Panc1 (cell line): ENCODE measurements around the gene TRAK2. TPM values are rescaled to one million over a fixed set of nuclear protein-coding genes. Genes with fewer than 3 reads are reported as not detected.

Source experiments
- ATAC-seq: fragments of 200-7000 bp; cut with Tn5 transposase; 2 replicates; pipeline ENCODE4 v1.9.1; 2020; ENCODE audit warnings: mild to moderate bottlenecking, moderate library complexity
- BruUV-seq: library from RNA; stranded (reverse); fragments of 400-500 nt; replicated peaks from 2 replicates; lab custom pipeline; 2021; lab: Mats Ljungman, UMichigan
- CTCF ChIA-PET: fragments of 300-600 bp; sonication (Branson Sonifier 250); formaldehyde crosslinking; loops from one replicate; lab custom pipeline; 2022; ENCODE audit warnings: antibody characterized with exemption; lab: Charles Lee
- POLR2A ChIA-PET: fragments of 300-600 bp; sonication (Branson Sonifier 250); formaldehyde crosslinking; loops from one replicate; lab custom pipeline; 2022; ENCODE audit warnings: antibody characterized with exemption; lab: Charles Lee
- DNase-seq: peaks from one replicate; pipeline ENCODE4 v3.0.0-alpha.2; 2010; ENCODE audit warnings: low read depth, low spot score
- H3K27ac ChIP-seq: 2 replicates; pipeline ENCODE4 v1.5.1; 2011; ENCODE audit warnings: mild to moderate bottlenecking, low read length, inconsistent platforms
- H3K27me3 ChIP-seq: fragments of 200-500 bp; sonication (Bioruptor generic); 2 replicates; pipeline ENCODE4 v1.6.0; 2014; ENCODE audit warnings: low read length, inconsistent platforms; ENCODE audit not compliant: control insufficient read depth, insufficient read depth
- H3K36me3 ChIP-seq: fragments of 200-500 bp; sonication (Bioruptor generic); 2 replicates; pipeline ENCODE4 v1.5.1; 2014; ENCODE audit warnings: inconsistent platforms, mild to moderate bottlenecking, low read length, moderate library complexity; ENCODE audit not compliant: control insufficient read depth, insufficient read depth
- H3K4me1 ChIP-seq: 2 replicates; pipeline ENCODE4 v1.5.1; 2011; ENCODE audit warnings: inconsistent platforms, mild to moderate bottlenecking, low read length, moderate library complexity; ENCODE audit not compliant: control insufficient read depth, insufficient read depth
- H3K4me3 ChIP-seq, 2 experiments: 2 replicates each; pipeline ENCODE4 v1.5.1; 2011 to 2012; ENCODE audit warnings: low read depth in 2 of 2, low read length in 2 of 2, mild to moderate bottlenecking in 2 of 2, inconsistent platforms in 1 of 2, moderate library complexity in 1 of 2
- H3K9me3 ChIP-seq: fragments of 200-500 bp; sonication (Bioruptor generic); 2 replicates; pipeline ENCODE4 v1.5.1; 2014; ENCODE audit warnings: low read depth, mild to moderate bottlenecking, inconsistent platforms, low read length, moderate library complexity; ENCODE audit not compliant: control insufficient read depth, insufficient read depth
- POLR2AphosphoS5 ChIP-seq: IDR thresholded peaks from 2 replicates; pipeline ENCODE4 v1.6.1; 2012; ENCODE audit warnings: mild to moderate bottlenecking, low read depth, low read length, moderate library complexity
- SIN3A ChIP-seq: IDR thresholded peaks from 2 replicates; pipeline ENCODE4 v1.6.1; 2012; ENCODE audit warnings: low read depth, mild to moderate bottlenecking, low read length, moderate library complexity, borderline replicate concordance; ENCODE audit not compliant: insufficient read depth
- TCF7L2 ChIP-seq: IDR thresholded peaks from 2 replicates; pipeline ENCODE4 v1.6.1; 2011; ENCODE audit warnings: mild to moderate bottlenecking, low read depth, low read length, inconsistent platforms
- in situ Hi-C: cut with HindIII; loops from 2 replicates; pipeline ENCODE4 v1.10.0; 2016; ENCODE audit warnings: low sequenced_read_pairs, low pct_unique_long_range_greater_than_20kb
- intact Hi-C: fragments of 100-400 bp; cut with micrococcal nuclease; formaldehyde crosslinking; loops from one replicate; pipeline ENCODE4 v1.10.0; 2022; ENCODE audit not compliant: unreplicated experiment
- total RNA-seq: library from RNA; stranded (reverse); gene quantifications from one replicate; pipeline ENCODE4 v1.2.1, GENCODE V29; 2021; ENCODE audit not compliant: unreplicated experiment
- TF ChIP-seq, protein P1 (sequence below): fragments of 450-650 bp; IDR thresholded peaks from 2 replicates; pipeline ENCODE4 v1.5.1; 2017; ENCODE audit warnings: mild to moderate bottlenecking
- TF ChIP-seq, protein P2 (sequence below), 2 experiments: IDR thresholded peaks; 2 replicates each; pipeline ENCODE4 v1.6.1; 2011 to 2012; ENCODE audit warnings: low read depth in 2 of 2, control low read depth in 1 of 2, low read length in 1 of 2, mild to moderate bottlenecking in 1 of 2, moderate library complexity in 1 of 2; ENCODE audit not compliant: insufficient read depth in 1 of 2

The TRAK2 gene
- total RNA-seq, 1 experiment from 2014 or later, result 35.7 TPM

DNA sequence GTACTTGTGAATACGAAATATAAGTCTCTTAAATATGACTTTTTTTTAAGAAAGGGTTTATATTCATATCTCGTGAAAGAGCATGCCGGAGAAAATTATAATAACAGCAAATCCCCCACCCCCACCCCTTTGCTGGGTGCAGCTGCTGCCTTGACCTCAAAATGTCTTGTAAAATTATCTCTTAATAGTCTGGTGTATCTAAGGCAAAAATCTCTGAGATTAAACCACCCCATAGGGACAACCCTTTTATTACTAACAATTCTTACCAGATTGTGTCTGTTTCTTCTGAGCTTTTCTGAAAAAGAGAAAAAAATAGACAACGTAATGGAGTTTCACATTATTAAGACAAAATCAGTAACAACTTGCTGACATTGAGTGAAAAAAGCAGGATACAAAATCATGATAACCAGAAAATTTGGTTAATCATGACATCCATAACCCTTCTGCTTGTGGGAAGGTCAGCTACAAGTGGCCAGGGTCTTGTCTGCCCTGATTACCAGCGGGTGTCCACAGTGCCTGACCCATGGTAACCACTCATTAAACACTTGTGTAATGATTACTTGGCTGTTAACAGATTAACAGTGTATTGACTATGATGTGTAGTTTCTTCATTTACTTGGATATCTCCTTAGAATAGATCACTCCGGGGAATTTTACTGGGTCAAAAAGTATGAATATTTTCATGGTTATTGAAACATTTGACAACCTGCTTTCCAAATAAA, 1.8 kb upstream of the TRAK2 start:
- intact Hi-C loops (no loop called here), in situ Hi-C loops (no loop called here)
- Histone ChIP-seq H3K9me3 (no peaks in the 10 kb centered on the region), H3K36me3 (no peaks in the 10 kb centered on the region; the same call in 1 of the 2 replicates), H3K27me3 (no peaks in the 10 kb centered on the region), H3K4me1 (peaks cover 12% of the 10 kb centered on the region), H3K27ac (no peak overlapping the region), H3K4me3 (no peak overlapping the region)
- ATAC-seq (no peak), DNase-seq (no peak)
- TF ChIP-seq, protein P1, sequence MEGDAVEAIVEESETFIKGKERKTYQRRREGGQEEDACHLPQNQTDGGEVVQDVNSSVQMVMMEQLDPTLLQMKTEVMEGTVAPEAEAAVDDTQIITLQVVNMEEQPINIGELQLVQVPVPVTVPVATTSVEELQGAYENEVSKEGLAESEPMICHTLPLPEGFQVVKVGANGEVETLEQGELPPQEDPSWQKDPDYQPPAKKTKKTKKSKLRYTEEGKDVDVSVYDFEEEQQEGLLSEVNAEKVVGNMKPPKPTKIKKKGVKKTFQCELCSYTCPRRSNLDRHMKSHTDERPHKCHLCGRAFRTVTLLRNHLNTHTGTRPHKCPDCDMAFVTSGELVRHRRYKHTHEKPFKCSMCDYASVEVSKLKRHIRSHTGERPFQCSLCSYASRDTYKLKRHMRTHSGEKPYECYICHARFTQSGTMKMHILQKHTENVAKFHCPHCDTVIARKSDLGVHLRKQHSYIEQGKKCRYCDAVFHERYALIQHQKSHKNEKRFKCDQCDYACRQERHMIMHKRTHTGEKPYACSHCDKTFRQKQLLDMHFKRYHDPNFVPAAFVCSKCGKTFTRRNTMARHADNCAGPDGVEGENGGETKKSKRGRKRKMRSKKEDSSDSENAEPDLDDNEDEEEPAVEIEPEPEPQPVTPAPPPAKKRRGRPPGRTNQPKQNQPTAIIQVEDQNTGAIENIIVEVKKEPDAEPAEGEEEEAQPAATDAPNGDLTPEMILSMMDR, result no peak
- no peak for TF ChIP-seq POLR2AphosphoS5
- ChIA-PET POLR2A (no interaction called here), CTCF (interaction anchor here (0.7 kb wide), 1 partner anchor 204 kb away, joined by 5 read pairs; no protein-coding TSS in a partner anchor)
- no TSS peak for BruUV-seq

DNA sequence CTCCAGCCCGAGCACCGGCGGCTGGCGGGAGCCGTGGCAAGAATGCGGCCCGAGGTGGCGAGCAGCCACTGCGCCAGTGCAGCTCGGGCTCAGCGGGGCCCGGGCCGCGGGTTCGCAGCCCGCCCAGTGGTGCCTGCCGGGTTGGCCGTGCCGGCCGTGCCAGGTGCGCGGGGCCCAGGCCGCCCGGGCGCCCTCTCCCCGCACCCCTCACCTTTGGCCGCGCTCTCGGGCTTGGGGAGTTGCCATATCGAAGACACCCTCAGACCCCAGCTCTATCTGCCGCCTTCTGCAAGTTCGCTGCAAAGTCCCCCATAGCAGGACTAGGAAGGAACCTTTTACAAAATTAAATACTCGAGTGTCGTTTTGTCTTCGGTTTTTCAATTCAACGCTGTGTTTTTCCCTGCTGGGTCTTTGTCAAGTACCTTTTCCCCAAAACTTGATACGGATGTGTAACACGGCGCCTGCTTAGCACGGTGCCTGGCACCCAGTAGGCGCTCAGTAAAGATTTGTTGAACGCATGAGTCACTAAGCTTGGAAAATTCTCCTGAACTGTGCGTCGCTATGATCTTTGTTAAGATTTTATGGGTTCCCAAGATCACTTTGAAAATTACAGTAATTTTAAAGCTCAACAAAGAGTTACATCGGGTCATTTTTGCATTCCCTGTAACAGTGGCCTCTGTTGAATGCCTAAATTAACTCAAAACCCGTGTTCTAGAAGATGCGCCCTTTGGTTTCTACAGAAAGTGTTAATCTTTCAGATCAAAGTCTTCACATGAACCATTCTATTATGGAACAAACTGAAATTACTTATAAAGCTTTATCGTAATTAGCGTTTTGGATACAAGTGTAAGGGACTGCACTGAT, 1.0 kb upstream of the TRAK2 start:
- POLR2A ChIA-PET, result no interaction called here
- H3K27me3 ChIP-seq, result no peaks in the 10 kb centered on the region
- in situ Hi-C loops (no loop called here), intact Hi-C loops (no loop called here)
- CTCF ChIA-PET, result interaction anchor here (0.7 kb wide), 1 partner anchor 204 kb away, joined by 5 read pairs; no protein-coding TSS in a partner anchor
- ATAC-seq (peak; percentile 71), DNase-seq (no peak)
- no peaks in the 10 kb centered on the region; the same call in 1 of the 2 replicates for H3K36me3 ChIP-seq
- H3K9me3 ChIP-seq, result no peaks in the 10 kb centered on the region
- TF ChIP-seq TCF7L2 (no peak), POLR2AphosphoS5 (no peak), SIN3A (peak; percentile 2; the same call in 1 of the 2 replicates)
- TF ChIP-seq, protein P2, sequence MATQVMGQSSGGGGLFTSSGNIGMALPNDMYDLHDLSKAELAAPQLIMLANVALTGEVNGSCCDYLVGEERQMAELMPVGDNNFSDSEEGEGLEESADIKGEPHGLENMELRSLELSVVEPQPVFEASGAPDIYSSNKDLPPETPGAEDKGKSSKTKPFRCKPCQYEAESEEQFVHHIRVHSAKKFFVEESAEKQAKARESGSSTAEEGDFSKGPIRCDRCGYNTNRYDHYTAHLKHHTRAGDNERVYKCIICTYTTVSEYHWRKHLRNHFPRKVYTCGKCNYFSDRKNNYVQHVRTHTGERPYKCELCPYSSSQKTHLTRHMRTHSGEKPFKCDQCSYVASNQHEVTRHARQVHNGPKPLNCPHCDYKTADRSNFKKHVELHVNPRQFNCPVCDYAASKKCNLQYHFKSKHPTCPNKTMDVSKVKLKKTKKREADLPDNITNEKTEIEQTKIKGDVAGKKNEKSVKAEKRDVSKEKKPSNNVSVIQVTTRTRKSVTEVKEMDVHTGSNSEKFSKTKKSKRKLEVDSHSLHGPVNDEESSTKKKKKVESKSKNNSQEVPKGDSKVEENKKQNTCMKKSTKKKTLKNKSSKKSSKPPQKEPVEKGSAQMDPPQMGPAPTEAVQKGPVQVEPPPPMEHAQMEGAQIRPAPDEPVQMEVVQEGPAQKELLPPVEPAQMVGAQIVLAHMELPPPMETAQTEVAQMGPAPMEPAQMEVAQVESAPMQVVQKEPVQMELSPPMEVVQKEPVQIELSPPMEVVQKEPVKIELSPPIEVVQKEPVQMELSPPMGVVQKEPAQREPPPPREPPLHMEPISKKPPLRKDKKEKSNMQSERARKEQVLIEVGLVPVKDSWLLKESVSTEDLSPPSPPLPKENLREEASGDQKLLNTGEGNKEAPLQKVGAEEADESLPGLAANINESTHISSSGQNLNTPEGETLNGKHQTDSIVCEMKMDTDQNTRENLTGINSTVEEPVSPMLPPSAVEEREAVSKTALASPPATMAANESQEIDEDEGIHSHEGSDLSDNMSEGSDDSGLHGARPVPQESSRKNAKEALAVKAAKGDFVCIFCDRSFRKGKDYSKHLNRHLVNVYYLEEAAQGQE (IDR thresholded peaks at IDR 0.05; ENCODE audit: insufficient read depth in 1 of 2, low read depth in 2 of 2, low read length in 1 of 2), result no peak
- TF ChIP-seq, protein P1, result peak; percentile 18; the same call in 1 of the 2 replicates
- peaks cover 12% of the 10 kb centered on the region for H3K4me1 ChIP-seq
- peak overlapping the region; percentile 76 for H3K27ac ChIP-seq
- peak overlapping the region; percentile 79 to 80 for H3K4me3 ChIP-seq
- BruUV-seq, result no TSS peak
